Liver (tissue), 9 donors: ENCODE results near the gene CELSR1. TPM values are rescaled to one million over a fixed set of nuclear protein-coding genes. Genes with fewer than 3 reads are reported as not detected.

Experiments used
- DNase-seq: peaks from one replicate; pipeline ENCODE4 v3.0.0-alpha.2; 2017; ENCODE audit warnings: low spot score
- H3K27ac ChIP-seq, 2 donors: one replicate each; pipeline ENCODE4 v1.7.0; 2013; ENCODE audit warnings: inconsistent platforms in 2 of 2, low read length in 2 of 2, control low read depth in 1 of 2, low read depth in 1 of 2, mild to moderate bottlenecking in 1 of 2
- H3K27me3 ChIP-seq, 4 donors: one replicate each; pipeline versions ENCODE4 v1.6.1 to v1.7.0; 2013; ENCODE audit warnings: low read length in 3 of 4, inconsistent platforms in 1 of 4, mild to moderate bottlenecking in 1 of 4, moderate library complexity in 1 of 4; ENCODE audit not compliant: control insufficient read depth in 4 of 4, insufficient read depth in 4 of 4
- H3K36me3 ChIP-seq, 4 donors: one replicate each; pipeline versions ENCODE4 v1.6.1 to v1.7.0; 2013; ENCODE audit warnings: low read length in 3 of 4, mild to moderate bottlenecking in 3 of 4, low read depth in 1 of 4, moderate library complexity in 1 of 4; ENCODE audit not compliant: control insufficient read depth in 4 of 4, insufficient read depth in 3 of 4
- H3K4me1 ChIP-seq, 4 donors: one replicate each; pipeline versions ENCODE4 v1.6.1 to v1.7.0; 2013; ENCODE audit warnings: low read length in 3 of 4, mild to moderate bottlenecking in 3 of 4, moderate library complexity in 1 of 4; ENCODE audit not compliant: control insufficient read depth in 4 of 4, insufficient read depth in 4 of 4
- H3K4me3 ChIP-seq, 3 donors: one replicate each; pipeline versions ENCODE4 v1.6.1 to v1.7.0; 2013; ENCODE audit warnings: low read length in 3 of 3, control low read depth in 1 of 3, low read depth in 1 of 3, mild to moderate bottlenecking in 1 of 3
- H3K9ac ChIP-seq, 2 donors: one replicate each; pipeline ENCODE4 v1.7.0; 2013; ENCODE audit warnings: low read length in 2 of 2, mild to moderate bottlenecking in 2 of 2, moderate library complexity in 2 of 2, control low read depth in 1 of 2, low read depth in 1 of 2
- H3K9me3 ChIP-seq, 4 donors: one replicate each; pipeline versions ENCODE4 v1.6.1 to v1.7.0; 2013; ENCODE audit warnings: low read length in 3 of 4; ENCODE audit not compliant: control insufficient read depth in 4 of 4
- ATF3 ChIP-seq: IDR thresholded peaks from 2 replicates; pipeline ENCODE4 v1.6.1; 2016; ENCODE audit warnings: antibody characterized with exemption
- CTCF ChIP-seq: fragments of 150-350 bp; IDR thresholded peaks from 2 replicates; pipeline ENCODE4 v1.5.1; 2017; ENCODE audit warnings: improper control_type of control experiment, low read depth, low read length; ENCODE audit not compliant: missing input control
- FOXA1 ChIP-seq: IDR thresholded peaks from 2 replicates; pipeline ENCODE4 v1.6.1; 2016; ENCODE audit warnings: antibody characterized with exemption
- FOXA2 ChIP-seq: IDR thresholded peaks from 2 replicates; pipeline ENCODE4 v1.6.1; 2016; ENCODE audit warnings: antibody characterized with exemption
- GABPA ChIP-seq, 2 donors: IDR thresholded peaks in 1 of 2; conservative IDR thresholded peaks in 1 of 2; 2 replicates each; pipeline ENCODE4 v1.6.1; 2016; ENCODE audit warnings: antibody characterized with exemption in 2 of 2, mild to moderate bottlenecking in 1 of 2, moderate library complexity in 1 of 2
- HNF4A ChIP-seq, 2 donors: conservative IDR thresholded peaks; 2 replicates each; pipeline ENCODE4 v1.6.1; 2016; ENCODE audit warnings: antibody characterized with exemption in 2 of 2, mild to moderate bottlenecking in 2 of 2
- HNF4G ChIP-seq: IDR thresholded peaks from 2 replicates; pipeline ENCODE4 v1.6.1; 2016; ENCODE audit warnings: antibody characterized with exemption
- JUND ChIP-seq, 2 donors: IDR thresholded peaks; 2 replicates each; pipeline ENCODE4 v1.6.1; 2016; ENCODE audit warnings: antibody characterized with exemption in 2 of 2
- RAD21 ChIP-seq, 2 donors: IDR thresholded peaks; 2 replicates each; pipeline ENCODE4 v1.6.1; 2016; ENCODE audit warnings: antibody characterized with exemption in 2 of 2, mild to moderate bottlenecking in 2 of 2
- RXRA ChIP-seq, 2 donors: IDR thresholded peaks; 2 replicates each; pipeline ENCODE4 v1.6.1; 2017 to 2018; ENCODE audit warnings: antibody characterized with exemption in 2 of 2, mild to moderate bottlenecking in 1 of 2
- SP1 ChIP-seq: IDR thresholded peaks from 2 replicates; pipeline ENCODE4 v1.6.1; 2018; ENCODE audit warnings: antibody characterized with exemption, mild to moderate bottlenecking
- TAF1 ChIP-seq: conservative IDR thresholded peaks from 2 replicates; pipeline ENCODE4 v1.6.1; 2016; ENCODE audit warnings: antibody characterized with exemption, mild to moderate bottlenecking
- whole genome bisulfite sequencing: extraction: QIAGEN DNeasy Blood & Tissue Kit; methylation state at CpG from one replicate; pipeline ENCODE4 v1.1.7; 2013; 5-methylcytosine and 5-hydroxymethylcytosine counted together
- polyA plus RNA-seq, 2 donors: library from polyadenylated mRNA; stranded (reverse) in 1 of 2; unstranded in 1 of 2; fragments of 200-250 nt in 1 of 2; fragments of >200 nt in 1 of 2; fragmentation: Nextera tagmentation in 1 of 2; extraction: Ambion mirVana in 1 of 2; gene quantifications; one replicate each; pipeline versions ENCODE4 v1.2.1 to v1.2.3, GENCODE V29; 2013 to 2015
- total RNA-seq, 2 donors: library from RNA; depleted of rRNA; stranded (reverse); fragments of >200 nt; gene quantifications; one replicate each; pipeline ENCODE4 v1.2.3, GENCODE V29; 2014
- TF ChIP-seq, protein P1 (sequence below): IDR thresholded peaks from 2 replicates; pipeline ENCODE4 v1.6.1; 2016; ENCODE audit warnings: antibody characterized with exemption
- TF ChIP-seq, protein P2 (sequence below): IDR thresholded peaks from 2 replicates; pipeline ENCODE4 v1.6.1; 2016; ENCODE audit warnings: antibody characterized with exemption, mild to moderate bottlenecking
- donor health status: healthy.
- donor health status: healthy.
- donor health status: healthy.
- donor health status: healthy.
- donor health status: healthy.

The CELSR1 gene
- total and polyA plus RNA-seq, 4 donors, result 0.37 to 1.6 (median 1.3) TPM

DNA sequence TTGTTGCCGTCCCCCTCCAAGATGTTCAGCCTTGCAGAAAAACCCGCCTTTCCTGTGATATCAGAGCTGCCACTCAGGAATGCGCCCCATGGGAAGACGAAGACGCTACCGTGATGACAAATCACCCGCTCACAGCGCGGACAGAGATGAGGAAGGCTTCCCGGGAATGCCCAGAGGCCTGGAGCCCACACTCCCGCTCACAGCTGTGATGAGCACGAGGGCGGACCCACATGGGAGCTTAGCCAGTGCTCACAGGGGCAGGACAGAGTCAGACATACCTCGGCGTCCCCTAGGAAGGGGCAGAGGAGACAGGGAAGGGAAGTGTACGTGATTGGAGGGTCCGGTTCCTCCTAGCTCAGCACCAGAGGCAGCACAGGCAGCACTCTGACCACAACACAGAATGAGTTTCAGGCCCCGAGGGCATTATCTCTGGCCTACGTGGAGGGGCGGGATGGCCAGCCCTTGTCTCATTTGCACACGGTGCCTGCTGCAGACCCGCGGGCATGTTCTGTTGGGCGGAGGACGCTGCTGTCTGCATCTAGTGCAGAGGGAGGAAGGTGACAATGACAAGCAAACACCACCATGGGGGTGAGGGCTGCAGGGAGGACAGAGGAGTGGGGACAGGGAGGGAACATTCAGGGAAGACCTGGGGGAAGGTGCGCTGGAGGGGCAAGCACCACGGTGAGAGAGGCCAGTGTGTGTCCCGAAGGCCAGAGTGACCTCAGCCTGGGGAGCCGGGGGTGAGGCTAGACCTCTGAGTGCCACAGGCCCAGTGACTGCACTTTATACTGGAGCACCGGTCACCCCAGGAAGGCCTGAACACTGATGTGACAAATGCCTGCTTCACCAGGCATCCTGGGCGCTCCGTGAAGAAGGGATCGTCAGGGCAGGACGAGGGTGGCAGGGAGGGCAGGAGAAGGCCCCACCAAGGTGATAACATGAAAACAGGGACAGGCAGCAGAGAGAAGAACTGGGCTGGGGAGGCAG is 79.6 kb downstream of the CELSR1 start:
- H3K9me3 ChIP-seq, result no peaks in the 10 kb centered on the region
- no peak for DNase-seq
- 86% methylated on average over 34 of the region's 34 CpGs for WGBS
- H3K4me3 ChIP-seq, result no peak overlapping the region
- TF ChIP-seq HNF4G, result no peak
- no peak for TF ChIP-seq GABPA (IDR thresholded peaks at IDR 0.05 in 1 of 2, conservative IDR thresholded peaks at IDR 0.05 in 1 of 2)
- TF ChIP-seq SP1, result no peak
- TF ChIP-seq JUND (IDR thresholded peaks at IDR 0.05), result no peak
- TF ChIP-seq, protein P1, sequence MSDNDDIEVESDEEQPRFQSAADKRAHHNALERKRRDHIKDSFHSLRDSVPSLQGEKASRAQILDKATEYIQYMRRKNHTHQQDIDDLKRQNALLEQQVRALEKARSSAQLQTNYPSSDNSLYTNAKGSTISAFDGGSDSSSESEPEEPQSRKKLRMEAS, result no peak
- TF ChIP-seq TAF1, result no peak
- TF ChIP-seq, protein P2, sequence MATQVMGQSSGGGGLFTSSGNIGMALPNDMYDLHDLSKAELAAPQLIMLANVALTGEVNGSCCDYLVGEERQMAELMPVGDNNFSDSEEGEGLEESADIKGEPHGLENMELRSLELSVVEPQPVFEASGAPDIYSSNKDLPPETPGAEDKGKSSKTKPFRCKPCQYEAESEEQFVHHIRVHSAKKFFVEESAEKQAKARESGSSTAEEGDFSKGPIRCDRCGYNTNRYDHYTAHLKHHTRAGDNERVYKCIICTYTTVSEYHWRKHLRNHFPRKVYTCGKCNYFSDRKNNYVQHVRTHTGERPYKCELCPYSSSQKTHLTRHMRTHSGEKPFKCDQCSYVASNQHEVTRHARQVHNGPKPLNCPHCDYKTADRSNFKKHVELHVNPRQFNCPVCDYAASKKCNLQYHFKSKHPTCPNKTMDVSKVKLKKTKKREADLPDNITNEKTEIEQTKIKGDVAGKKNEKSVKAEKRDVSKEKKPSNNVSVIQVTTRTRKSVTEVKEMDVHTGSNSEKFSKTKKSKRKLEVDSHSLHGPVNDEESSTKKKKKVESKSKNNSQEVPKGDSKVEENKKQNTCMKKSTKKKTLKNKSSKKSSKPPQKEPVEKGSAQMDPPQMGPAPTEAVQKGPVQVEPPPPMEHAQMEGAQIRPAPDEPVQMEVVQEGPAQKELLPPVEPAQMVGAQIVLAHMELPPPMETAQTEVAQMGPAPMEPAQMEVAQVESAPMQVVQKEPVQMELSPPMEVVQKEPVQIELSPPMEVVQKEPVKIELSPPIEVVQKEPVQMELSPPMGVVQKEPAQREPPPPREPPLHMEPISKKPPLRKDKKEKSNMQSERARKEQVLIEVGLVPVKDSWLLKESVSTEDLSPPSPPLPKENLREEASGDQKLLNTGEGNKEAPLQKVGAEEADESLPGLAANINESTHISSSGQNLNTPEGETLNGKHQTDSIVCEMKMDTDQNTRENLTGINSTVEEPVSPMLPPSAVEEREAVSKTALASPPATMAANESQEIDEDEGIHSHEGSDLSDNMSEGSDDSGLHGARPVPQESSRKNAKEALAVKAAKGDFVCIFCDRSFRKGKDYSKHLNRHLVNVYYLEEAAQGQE, result no peak
- no peak for TF ChIP-seq CTCF
- no peak for TF ChIP-seq RAD21 (IDR thresholded peaks at IDR 0.05)
- no peak overlapping the region for H3K27ac ChIP-seq
- H3K9ac ChIP-seq, result no peak overlapping the region
- H3K36me3 ChIP-seq, result no peaks in the 10 kb centered on the region
- H3K4me1 ChIP-seq, result peaks cover 0 to 11% (median 7%) of the 10 kb centered on the region in 4 donors
- no peaks in the 10 kb centered on the region for H3K27me3 ChIP-seq

- WGBS, result 94% methylated on average over 12 of the region's 12 CpGs
- H3K9me3 ChIP-seq, result no peaks in the 10 kb centered on the region
- no peak for TF ChIP-seq HNF4A (conservative IDR thresholded peaks at IDR 0.05)
- no peak overlapping the region for H3K4me3 ChIP-seq
- DNase-seq, result no peak
- H3K4me1 ChIP-seq, result peaks cover 0 to 13% (median 7%) of the 10 kb centered on the region in 4 donors
- H3K36me3 ChIP-seq, result no peaks in the 10 kb centered on the region
- no peak overlapping the region for H3K9ac ChIP-seq
- no peaks in the 10 kb centered on the region for H3K27me3 ChIP-seq
- H3K27ac ChIP-seq, result no peak overlapping the region
Observed at GRCh38 chr22:46456818-46457163, 80.6 kb downstream of the CELSR1 start.

DNA sequence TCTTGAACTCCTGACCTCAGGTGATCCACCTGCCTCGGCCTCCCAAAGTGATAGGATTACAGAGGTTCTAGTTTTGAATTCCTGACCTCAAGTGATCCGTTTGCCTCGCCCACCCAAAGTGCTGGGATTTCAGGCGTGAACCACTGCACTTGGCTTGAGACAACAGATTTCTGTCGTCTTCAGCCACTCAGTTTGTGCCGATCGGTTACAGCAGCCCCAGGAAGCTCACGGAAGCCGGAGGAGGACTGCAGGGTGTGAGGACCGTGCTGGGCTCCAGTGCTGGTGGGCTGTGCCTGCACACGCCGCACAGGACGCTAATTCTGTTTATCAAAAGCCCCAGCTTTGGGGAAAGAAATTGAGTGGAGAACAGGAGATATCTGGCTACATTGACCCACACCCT is 82.0 kb downstream of the CELSR1 start:
- 93% methylated on average over 13 of the region's 13 CpGs for WGBS
- Histone ChIP-seq H3K27ac (no peak overlapping the region), H3K4me3 (no peak overlapping the region), H3K36me3 (no peaks in the 10 kb centered on the region), H3K9ac (no peak overlapping the region), H3K9me3 (no peaks in the 10 kb centered on the region), H3K4me1 (peaks cover 0 to 13% (median 7%) of the 10 kb centered on the region in 4 donors), H3K27me3 (no peaks in the 10 kb centered on the region)
- no peak for DNase-seq
- no peak for TF ChIP-seq FOXA2
- TF ChIP-seq ATF3, result no peak
- no peak for TF ChIP-seq FOXA1
- TF ChIP-seq JUND (IDR thresholded peaks at IDR 0.05), result no peak
- TF ChIP-seq, protein P2, result no peak
- TF ChIP-seq HNF4A (conservative IDR thresholded peaks at IDR 0.05), result no peak
- no peak for TF ChIP-seq HNF4G
- TF ChIP-seq GABPA (IDR thresholded peaks at IDR 0.05 in 1 of 2, conservative IDR thresholded peaks at IDR 0.05 in 1 of 2), result no peak
- no peak for TF ChIP-seq RXRA (IDR thresholded peaks at IDR 0.05)
